Panc1 (cell line): ENCODE data around the gene LEFTY2.

Source experiments
- POLR2AphosphoS5 ChIP-seq: IDR thresholded peaks from 2 replicates; pipeline ENCODE4 v1.6.1; 2012; ENCODE audit warnings: mild to moderate bottlenecking, low read depth, low read length, moderate library complexity
- SIN3A ChIP-seq: IDR thresholded peaks from 2 replicates; pipeline ENCODE4 v1.6.1; 2012; ENCODE audit warnings: low read depth, mild to moderate bottlenecking, low read length, moderate library complexity, borderline replicate concordance; ENCODE audit not compliant: insufficient read depth
- TCF7L2 ChIP-seq: IDR thresholded peaks from 2 replicates; pipeline ENCODE4 v1.6.1; 2011; ENCODE audit warnings: mild to moderate bottlenecking, low read depth, low read length, inconsistent platforms
- TF ChIP-seq, protein P1 (sequence below), 2 experiments: IDR thresholded peaks; 2 replicates each; pipeline ENCODE4 v1.6.1; 2011 to 2012; ENCODE audit warnings: low read depth in 2 of 2, control low read depth in 1 of 2, low read length in 1 of 2, mild to moderate bottlenecking in 1 of 2, moderate library complexity in 1 of 2; ENCODE audit not compliant: insufficient read depth in 1 of 2
- TF ChIP-seq, protein P2 (sequence below): fragments of 450-650 bp; IDR thresholded peaks from 2 replicates; pipeline ENCODE4 v1.5.1; 2017; ENCODE audit warnings: mild to moderate bottlenecking

DNA sequence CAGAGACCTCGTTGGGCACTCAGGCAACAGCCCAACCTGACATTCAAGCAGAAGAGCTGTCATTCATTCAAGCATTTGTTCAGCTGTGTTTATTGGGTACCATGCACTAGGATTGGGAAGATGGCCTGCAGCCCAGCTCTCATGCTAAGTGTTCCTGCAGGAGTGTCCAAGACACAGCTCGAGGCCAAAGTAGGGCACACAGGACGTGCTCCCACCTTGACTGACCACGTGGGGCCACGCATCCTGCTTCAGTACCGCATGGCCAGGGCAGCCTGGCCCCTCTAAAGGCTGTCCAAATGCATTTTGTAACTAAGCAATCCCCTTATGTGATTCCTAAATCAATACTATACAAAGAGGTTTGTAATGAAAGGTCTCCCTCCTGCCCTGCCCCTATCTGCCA, 26.6 kb downstream of the LEFTY2 start:
- TF ChIP-seq, protein P1, sequence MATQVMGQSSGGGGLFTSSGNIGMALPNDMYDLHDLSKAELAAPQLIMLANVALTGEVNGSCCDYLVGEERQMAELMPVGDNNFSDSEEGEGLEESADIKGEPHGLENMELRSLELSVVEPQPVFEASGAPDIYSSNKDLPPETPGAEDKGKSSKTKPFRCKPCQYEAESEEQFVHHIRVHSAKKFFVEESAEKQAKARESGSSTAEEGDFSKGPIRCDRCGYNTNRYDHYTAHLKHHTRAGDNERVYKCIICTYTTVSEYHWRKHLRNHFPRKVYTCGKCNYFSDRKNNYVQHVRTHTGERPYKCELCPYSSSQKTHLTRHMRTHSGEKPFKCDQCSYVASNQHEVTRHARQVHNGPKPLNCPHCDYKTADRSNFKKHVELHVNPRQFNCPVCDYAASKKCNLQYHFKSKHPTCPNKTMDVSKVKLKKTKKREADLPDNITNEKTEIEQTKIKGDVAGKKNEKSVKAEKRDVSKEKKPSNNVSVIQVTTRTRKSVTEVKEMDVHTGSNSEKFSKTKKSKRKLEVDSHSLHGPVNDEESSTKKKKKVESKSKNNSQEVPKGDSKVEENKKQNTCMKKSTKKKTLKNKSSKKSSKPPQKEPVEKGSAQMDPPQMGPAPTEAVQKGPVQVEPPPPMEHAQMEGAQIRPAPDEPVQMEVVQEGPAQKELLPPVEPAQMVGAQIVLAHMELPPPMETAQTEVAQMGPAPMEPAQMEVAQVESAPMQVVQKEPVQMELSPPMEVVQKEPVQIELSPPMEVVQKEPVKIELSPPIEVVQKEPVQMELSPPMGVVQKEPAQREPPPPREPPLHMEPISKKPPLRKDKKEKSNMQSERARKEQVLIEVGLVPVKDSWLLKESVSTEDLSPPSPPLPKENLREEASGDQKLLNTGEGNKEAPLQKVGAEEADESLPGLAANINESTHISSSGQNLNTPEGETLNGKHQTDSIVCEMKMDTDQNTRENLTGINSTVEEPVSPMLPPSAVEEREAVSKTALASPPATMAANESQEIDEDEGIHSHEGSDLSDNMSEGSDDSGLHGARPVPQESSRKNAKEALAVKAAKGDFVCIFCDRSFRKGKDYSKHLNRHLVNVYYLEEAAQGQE (IDR thresholded peaks at IDR 0.05; ENCODE audit: insufficient read depth in 1 of 2, low read depth in 2 of 2, low read length in 1 of 2), result no peak
- TF ChIP-seq POLR2AphosphoS5 (no peak), TCF7L2 (no peak), SIN3A (no peak)
- TF ChIP-seq, protein P2, sequence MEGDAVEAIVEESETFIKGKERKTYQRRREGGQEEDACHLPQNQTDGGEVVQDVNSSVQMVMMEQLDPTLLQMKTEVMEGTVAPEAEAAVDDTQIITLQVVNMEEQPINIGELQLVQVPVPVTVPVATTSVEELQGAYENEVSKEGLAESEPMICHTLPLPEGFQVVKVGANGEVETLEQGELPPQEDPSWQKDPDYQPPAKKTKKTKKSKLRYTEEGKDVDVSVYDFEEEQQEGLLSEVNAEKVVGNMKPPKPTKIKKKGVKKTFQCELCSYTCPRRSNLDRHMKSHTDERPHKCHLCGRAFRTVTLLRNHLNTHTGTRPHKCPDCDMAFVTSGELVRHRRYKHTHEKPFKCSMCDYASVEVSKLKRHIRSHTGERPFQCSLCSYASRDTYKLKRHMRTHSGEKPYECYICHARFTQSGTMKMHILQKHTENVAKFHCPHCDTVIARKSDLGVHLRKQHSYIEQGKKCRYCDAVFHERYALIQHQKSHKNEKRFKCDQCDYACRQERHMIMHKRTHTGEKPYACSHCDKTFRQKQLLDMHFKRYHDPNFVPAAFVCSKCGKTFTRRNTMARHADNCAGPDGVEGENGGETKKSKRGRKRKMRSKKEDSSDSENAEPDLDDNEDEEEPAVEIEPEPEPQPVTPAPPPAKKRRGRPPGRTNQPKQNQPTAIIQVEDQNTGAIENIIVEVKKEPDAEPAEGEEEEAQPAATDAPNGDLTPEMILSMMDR, result no peak
